HL-60/S4 (cell line): ENCODE data around the gene TIMM10B.

Experiments used
- in situ Hi-C: fragments of 300-500 bp; cut with MboI; formaldehyde crosslinking; loops from 2 replicates; pipeline ENCODE4 v1.14.3; 2022; ENCODE audit warnings: low sequenced_read_pairs

Gene TIMM10B

DNA sequence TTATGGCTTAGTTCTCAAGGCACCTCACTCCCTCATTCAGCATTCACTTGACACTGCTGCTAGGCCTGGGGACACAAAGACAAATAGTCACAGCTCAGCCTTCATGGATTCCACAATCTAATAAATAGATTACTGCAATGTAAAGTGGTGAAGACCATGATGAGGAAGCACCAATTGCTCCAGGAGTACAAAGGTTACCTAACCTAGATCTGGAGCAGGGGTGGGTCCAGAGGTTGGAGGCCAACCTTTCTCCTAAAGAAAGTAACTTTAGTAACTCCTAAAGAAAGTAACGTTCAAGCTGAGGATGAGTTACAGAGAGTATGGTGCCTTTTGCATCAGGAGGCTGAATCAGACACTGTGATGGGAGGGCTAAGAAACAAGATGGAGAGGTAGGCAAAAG, 11.7 kb upstream of the TIMM10B start:
- in situ Hi-C loops, result no loop called here

DNA sequence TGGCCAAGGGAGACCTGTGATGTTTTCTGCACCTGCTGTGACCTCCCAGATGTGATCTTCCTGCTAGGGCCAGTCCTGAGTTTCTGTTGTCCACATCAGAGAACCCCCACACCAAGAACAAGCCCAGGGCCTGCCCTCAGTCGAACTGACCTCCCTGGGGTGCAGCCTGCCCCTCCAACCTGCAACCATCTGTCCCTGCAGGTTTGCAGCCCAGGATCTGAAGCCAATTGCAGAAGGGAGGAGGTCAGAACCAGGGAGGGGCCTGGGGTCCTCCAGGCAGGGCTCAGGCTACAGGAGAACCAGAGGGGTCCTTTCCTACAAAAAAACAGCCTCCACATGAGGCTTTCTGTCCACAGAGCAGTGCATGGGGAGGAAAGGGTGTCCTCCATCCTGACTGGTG, 8.4 kb upstream of the TIMM10B start:
- in situ Hi-C loops, result no loop called here

DNA sequence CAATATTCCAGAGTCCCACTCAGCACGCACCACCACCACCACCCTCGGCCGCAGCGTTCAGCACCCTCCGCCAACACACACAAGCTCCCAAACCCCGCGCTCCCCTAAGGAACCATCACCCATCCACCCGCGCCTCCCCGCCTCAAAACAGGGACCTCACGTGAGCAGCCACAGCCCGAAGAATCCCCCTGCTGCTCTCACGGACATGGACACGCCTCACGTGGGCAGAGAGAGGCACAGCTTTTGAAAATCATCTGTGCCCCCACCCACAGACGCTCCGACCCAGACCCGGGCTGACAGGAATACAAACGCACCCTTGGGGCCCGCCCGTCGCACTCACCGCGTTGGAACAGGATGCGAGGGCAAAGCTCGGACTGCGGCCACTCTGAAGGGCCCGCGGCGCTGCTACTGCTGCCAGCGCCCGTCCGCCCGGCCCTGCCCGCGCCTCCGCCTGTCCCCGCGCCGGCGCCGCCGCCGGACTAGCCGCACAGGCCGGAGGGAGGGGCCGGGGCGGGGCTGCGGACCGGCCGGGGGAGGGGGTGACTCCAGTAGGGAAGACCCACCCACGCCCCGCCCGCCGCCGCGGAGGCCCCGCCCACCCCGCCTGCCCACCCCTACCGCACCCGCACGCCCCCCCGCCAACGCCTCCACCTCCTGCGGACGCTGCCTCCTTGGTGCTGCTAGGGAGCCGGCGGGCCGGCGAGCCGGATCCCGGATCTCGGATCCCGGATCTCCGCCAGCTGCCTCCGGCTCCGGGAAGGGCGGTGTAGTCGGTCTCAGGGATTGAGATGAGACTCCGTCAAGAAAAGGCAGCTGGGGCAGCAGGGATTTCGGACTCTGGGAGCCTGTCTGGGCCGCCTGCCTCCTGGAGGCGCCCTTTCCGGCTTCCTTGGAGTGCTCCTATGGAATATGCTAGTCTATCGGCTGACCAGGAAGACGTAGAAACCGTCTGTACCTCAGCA, 7.6 kb upstream of the TIMM10B start, which contains the start of gene TRIM3:
Gene TRIM3 (minus strand): TSS at position 491 of the 962 bp plus-strand sequence. CDS start 8,246 bp downstream, outside the sequence.
- in situ Hi-C loops, result no loop called here

DNA sequence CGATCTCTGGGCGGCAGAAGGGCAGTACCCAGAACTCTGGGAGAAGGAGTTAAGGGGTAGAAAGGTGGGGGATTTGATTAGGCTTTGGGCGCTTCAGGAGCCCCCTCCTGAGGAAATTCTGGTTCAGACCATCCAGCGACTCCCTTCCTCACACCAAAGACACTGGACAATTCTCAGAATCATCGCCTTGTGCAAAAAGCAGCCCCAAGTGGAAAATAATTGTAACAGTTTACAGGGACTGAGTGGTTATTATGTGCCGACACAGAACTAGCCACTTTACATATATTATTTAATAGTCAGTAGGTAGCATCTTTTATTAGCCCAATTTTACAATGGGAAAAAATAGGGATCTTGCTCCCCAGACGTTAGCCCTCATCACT, 6.9 kb upstream of the TIMM10B start:
- in situ Hi-C loops, result no loop called here

DNA sequence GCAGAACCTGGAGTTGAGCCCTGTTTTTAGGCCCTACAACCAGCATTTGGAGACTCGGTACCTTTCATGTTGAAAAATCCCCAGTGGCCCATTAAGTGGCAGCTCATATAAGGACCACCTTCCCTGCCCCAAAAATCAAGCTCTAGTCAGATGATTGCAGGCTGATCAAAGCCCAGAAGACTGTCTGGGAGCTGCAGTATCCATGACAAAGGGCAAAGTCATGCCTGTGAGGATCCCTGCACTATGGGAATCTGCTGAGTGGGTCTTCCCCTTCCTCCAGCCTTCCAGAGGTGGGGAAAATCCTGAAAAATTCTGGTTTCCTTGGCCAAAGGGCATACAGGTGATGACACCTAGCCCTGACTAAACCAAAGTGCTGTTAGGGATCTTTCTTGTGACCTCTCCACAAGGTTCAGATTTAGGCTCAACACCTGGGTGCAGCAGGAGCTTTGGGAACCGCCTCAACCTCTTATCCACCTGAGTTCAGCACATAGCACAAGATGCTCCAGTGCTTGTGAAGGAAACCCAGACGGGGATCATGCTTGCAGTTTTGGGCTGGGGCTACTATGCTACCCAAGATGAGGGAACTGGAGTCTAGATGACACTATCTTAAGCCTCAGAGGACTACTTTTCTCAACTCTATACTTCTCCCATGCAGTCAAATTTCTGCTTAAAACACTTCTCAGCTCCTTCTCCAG, 6.3 kb upstream of the TIMM10B start:
- in situ Hi-C loops, result no loop called here

DNA sequence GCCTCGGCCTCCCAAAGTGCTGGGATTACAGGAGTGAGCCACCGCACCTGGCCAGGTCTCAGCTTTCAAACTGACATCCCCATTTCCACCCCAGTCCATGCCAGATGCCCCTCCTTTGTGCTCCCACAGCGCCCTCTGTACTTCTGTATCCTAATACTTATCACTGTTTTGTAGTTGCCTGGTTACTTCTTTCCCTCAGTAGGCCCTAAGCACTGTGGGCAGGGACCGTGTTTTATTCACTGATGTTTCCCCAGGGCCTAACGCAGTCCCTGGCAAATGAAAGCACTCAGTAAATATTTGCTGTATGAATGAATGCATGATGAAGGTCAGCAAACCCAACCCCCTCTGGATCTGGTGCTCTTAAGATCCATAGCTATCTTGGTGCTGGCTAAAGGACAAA, 5.4 kb upstream of the TIMM10B start:
- in situ Hi-C loops, result no loop called here

DNA sequence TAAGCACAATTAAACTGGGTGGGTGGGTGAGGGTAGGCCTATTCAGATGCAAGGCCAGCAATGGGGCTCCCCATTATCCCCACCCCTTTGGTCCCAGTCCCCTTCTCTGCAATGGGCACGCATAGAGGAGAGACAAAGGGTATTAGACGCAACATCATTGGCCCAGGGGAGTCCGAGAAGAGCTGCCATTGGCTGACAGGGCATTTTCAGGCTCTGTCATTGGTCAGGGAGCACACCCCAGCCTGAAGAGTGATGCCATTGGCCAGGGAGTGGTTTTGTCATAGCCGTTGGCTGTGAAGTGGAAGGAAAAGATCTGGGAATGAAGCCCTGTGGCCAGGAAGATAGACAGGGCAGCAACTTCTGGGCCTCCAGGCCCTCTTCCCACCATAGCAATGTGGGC, 4.7 kb upstream of the TIMM10B start:
- in situ Hi-C loops, result no loop called here

DNA sequence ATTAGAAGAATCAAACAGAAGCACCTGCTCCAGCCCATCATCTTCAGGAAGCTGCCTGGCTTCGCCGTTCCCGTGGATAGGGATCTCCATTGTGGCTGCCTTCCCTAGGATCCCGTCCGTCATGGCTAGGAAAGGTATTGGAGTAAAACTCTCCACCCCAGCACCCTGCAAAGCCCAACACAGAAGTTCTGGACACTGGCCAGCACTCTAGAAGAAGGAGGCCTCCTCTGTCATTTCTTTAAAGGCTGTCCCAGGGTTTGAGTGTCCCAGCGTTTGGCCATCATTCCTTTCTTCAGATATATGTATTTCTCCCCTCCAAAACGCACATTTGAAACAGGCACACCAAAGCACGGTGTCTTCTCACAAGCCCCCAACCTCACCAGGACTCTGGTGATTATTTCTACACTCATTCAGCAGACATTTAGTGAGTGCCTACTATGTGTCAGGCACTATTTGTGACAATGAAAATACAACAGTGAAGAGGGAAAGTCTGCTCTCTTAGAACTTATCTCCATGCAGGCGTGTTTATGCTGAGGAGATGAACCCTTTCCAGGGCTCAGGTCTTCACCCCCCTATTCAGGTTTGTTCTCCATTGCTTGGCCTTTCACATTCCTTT, 894 bp upstream of the TIMM10B start:
- in situ Hi-C loops, result no loop called here

DNA sequence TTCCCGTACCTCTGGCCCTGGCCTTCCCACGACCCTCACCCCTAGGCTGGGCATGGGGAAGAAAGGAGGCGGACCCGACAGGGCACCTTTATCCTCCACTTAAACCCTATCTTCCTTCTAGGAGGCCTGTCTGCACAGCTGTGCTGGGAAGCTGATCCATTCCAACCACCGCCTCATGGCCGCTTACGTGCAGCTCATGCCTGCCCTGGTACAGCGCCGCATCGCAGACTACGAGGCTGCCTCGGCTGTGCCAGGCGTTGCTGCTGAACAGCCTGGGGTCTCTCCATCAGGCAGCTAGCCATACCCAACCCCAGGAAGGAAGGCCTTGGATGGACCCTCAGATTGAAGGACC, 599 bp downstream of the TIMM10B start:
- in situ Hi-C loops, result no loop called here

DNA sequence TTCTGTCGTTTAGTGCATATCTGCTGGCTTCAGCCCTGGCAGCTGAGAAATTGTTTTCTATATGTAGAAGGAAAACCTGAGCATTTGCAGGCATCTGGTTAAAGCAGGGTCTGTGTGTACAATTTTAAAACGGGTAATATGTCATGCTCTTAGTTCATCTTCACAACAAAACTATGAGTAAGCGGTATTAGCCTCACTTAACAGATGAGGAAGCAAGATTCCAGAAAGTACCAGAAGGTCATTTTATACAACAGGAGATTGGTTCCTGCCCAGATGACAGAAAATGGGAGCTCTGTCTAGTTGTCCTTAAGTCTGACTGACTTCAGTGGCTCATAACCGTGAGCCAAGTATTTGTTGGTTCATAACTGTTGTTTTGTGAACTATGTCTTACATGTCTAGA, 1.1 kb downstream of the TIMM10B start:
- in situ Hi-C loops, result no loop called here

DNA sequence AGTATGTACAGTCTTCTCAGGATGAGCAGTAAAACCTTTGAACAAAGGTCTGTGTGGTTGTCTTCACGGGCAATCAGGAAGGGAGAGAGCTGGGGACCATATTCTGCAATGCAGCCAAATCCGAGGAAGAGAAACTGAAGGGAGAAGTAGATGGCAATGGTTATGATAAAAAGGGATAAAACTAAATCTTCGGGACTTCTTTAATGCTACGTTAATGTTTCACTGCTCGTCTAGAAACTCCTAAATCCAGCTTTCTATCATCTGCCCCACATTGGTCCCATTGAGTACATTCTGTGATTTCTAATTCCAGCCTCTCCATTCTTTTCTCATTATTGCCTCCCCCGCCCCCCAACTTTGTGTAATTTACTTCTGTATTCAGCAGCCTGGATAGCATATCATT, 1.7 kb downstream of the TIMM10B start:
- in situ Hi-C loops, result no loop called here

DNA sequence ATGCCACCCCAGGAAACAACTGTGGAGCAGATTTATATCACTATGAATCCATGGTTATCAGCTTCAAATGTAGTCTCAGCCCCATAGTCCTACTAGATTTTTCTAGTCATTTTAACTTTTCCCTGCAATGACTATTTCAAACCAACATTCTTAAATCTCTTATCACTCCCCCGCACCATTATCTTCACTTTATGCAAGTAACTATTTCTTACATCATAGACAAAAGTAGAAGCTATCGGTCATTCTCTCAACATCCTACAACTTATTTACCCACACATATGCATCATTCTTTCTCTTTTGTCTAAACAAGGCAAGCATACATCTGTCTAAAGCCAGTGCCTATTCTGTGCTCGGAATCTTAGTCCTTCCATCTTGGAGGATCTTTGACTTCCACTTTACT, 4.4 kb downstream of the TIMM10B start:
- in situ Hi-C loops, result no loop called here

DNA sequence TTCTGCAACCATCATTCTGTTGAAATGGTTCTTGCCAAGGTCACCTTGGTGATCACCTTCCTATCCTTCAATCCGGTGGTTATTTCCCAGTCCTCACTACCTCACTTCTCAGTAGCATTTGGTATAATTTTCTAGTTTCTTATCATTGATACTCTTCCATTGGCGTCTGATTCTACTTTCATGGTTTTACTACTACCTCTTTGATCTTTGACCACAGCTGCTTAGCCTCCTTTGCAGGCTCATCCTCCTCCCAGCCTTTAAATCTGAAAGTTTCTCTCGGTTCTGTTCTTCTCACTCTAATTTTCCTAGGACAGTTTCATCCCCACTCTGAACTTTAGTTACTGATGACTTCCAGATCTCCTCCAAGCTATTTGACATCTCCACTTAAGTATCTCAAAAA, 5.0 kb downstream of the TIMM10B start:
- in situ Hi-C loops, result no loop called here

DNA sequence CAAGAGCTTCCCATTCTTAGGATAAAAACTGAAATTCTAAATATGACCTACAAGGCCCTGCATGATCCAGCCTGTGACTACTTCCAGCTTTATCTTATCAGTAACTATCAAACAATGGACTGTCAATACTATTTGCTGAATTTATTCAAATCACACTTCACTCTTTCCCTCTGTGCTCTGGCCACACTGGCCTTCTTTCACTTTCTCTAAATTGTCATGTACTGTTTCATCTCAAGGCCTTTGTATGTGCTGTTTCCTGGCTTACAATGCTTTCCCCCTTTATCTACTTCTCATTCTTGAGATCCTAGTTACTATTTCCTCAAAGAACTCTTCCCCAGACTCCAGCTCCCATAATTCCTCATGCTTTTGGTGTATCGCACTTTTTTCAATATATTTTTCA, 5.6 kb downstream of the TIMM10B start:
- in situ Hi-C loops, result no loop called here

DNA sequence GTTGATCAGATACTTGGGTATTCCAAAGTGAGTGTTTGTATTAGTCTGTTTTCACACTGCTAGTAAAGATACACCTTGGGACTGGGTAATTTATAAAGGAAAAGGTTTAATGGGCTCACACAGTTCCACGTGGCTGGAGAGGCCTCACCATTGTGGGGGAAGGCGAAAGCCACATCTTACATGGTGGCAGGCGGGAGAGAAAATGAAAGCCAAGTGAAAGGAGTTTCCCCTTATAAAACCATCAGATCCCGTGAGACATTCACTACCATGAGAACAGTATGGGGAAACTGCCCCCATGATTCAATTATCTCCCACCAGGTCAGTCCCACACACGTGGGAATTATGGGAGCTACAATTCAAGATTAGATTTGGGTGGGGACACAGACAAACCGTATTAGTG, 7.0 kb downstream of the TIMM10B start:
- in situ Hi-C loops, result no loop called here

DNA sequence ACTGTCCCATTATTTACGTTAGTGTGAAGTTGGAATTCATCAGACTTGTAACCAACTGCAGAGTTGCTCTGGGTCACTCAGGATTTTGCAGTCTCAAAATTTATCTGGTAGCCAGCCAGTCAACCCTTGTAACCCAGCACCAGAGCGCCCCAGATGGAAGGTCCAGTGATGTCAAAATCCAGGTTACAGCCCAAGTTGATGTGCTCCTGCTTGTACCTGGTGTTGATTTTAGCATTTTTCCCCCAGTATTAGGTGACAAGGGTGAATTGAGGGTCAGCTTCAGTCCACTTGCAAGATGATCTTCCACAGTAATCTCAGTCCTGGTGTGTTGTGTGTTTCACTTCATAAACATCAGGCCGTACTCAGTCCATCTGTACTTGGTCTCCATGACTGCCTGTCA, 7.5 kb downstream of the TIMM10B start:
- in situ Hi-C loops, result no loop called here

DNA sequence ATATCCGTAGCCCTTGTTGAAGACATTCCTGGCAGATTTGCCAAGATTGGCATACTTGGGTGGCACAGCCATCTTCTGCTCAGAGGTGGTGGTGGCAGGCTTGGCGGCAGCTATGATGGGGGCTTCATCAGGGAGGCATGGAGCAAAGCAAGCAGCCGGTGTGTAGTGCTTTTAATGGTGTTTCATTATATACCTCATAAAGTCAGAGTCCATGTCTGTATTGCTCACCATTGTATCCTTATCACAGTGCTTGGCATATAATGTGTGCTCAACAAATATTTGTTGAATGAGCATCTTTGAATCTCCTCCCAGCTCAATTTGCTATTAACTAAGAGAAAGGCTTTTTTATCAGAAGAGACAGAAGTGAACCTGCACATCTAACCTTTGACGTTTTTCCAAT, 8.0 kb downstream of the TIMM10B start:
- in situ Hi-C loops, result no loop called here

DNA sequence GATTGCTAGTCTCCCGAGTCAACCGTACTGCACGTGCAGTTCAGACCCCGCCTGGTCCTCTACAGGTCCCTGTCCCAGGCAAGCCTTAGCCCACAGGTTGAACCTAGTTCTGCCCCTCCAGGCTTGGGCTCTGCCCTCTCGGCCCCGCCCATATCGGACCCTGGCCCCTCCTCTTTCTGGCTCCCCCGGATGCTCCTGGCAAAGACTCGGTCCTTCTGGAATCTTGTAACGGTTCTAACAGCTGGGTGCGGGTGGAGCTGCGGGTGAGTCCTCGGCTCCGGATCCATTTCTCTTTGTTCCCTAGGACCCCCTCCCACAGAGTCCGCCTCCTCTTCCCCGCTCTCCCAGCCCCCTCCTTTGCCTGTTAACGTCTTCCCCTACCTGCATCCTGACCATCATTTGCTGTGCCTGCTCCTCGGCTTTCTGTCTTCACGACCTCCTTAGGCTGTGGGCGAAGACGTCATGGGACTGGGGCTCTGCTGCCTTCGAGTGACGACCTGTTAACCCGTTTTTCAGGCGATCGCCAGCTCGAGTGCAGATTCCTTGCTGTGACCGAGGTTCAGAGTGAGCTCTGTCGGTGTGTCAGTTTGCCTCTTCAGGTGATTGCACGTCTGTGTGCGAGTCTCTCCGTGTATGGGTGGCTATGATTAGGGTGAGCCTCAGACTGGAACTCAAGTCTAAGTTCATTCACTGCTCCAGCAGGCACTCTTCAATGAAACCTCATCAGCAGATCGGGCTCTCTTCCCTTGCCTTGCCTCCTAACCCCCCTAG, 16.0 kb downstream of the TIMM10B start, which contains the start of gene DNHD1:
Gene DNHD1 (plus strand): TSS at position 212 of the 771 bp plus-strand sequence. CDS start 936 bp downstream, outside the sequence.
- in situ Hi-C loops, result no loop called here

DNA sequence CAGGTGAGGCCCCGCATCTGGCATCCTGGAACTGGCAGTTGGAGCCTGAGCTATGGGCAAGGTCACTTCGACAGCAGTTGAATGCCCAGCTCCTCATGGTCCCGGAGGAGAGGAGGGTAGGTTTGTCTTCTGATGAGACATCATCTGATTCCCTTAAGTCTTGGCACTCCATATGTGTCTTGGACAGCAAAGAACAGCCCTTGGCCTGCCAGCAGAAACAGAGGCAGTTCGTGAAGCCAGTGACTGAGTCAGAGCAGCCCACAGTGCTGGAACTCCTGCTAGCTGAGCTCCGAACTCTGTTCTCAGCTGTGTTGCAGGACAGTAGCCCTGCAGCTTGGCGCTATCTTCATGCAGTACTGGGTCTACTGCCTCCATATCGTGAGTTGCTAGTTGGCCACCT, 16.8 kb downstream of the TIMM10B start:
- in situ Hi-C loops, result no loop called here

DNA sequence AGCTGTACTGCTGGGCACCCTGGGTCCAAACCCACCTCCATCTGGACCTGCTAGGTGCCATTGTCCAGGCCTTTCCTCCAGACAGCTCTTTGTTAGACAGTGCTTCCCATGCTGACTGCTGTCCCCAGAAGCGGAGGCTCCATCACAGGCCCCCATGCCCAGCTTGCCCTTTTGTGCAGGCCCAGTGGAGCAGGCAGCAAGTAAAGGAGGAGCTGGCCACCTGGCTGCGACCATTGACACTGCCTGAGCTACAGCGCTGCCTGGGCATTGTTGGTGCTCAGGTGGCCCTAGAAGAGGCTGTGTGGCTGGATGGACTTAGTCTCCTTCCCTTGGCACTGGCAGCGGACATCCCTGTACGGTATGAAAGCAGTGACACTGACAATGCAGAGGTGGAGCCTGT, 17.2 kb downstream of the TIMM10B start:
- in situ Hi-C loops, result no loop called here

DNA sequence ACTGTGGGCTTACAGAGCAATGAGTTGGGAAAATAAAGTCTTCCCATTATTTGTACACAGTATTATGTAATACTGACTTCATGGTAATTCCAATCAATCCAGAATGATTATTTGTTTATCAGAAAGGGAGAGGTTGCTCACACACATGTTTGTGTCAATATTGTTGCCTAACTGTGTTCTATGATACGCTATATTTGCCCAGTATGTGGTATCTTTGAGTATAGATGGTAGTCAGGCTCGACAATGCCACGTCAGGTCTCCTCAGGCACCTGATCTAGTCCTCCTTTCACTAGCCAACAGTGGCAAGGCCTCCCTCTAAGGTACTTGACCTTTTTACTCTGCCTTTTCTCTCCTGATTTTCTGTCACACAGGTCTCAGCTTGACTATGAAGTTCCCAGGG, 21.1 kb downstream of the TIMM10B start:
- in situ Hi-C loops, result no loop called here
